WTC11 (cell line): Measurements from ENCODE around the gene GLUD1. TPM values are rescaled to one million over a fixed set of nuclear protein-coding genes. Genes with fewer than 3 reads are reported as not detected.
"Not testable (repeated sequence)": the region's sequence is repeated elsewhere in the genome, so short reads cannot be mapped to it uniquely, and the experiment has no call there.

ENCODE experiments used
- ATAC-seq: fragments of 200-7000 bp; cut with Tn5 transposase; 2 replicates; pipeline ENCODE4 v1.10.0; 2021; ENCODE audit warnings: mild to moderate bottlenecking, moderate library complexity
- CTCF ChIA-PET: fragments of 300-600 bp; sonication (Branson Sonifier 250); formaldehyde crosslinking; loops from one replicate; lab custom pipeline; 2021; ENCODE audit warnings: antibody characterized with exemption; lab: Charles Lee
- POLR2A ChIA-PET: fragments of 350-600 bp; sonication (Branson Sonifier 250); formaldehyde crosslinking; loops from one replicate; lab custom pipeline; 2021; ENCODE audit warnings: antibody characterized with exemption; lab: Charles Lee
- DNase-seq: peaks from one replicate; pipeline ENCODE4 v3.0.0; 2021; ENCODE audit warnings: low spot score
- H3K27ac Mint-ChIP-seq: 2 replicates; pipeline ENCODE4 v1.8.0; 2021; ENCODE audit warnings: mixed read lengths
- H3K27me3 Mint-ChIP-seq: 2 replicates; pipeline ENCODE4 v1.8.0; 2021; ENCODE audit warnings: low read depth, mild to moderate bottlenecking, moderate library complexity, mixed read lengths
- H3K36me3 Mint-ChIP-seq: 2 replicates; pipeline ENCODE4 v1.8.0; 2021; ENCODE audit warnings: mixed read lengths
- H3K4me1 Mint-ChIP-seq: 2 replicates; pipeline ENCODE4 v1.8.0; 2022; ENCODE audit warnings: mixed read lengths
- H3K4me3 Mint-ChIP-seq: 2 replicates; pipeline ENCODE4 v1.8.0; 2021; ENCODE audit warnings: mild to moderate bottlenecking, moderate library complexity, mixed read lengths
- H3K9me3 Mint-ChIP-seq: 2 replicates; pipeline ENCODE4 v1.8.0; 2021; ENCODE audit warnings: mixed read lengths
- ATF2 ChIP-seq: sonication (generic); formaldehyde crosslinking; IDR thresholded peaks from 2 replicates; pipeline ENCODE4 v1.8.1; 2022; ENCODE audit warnings: low read depth, missing genetic modification reagents, borderline replicate concordance
- FOXP4 ChIP-seq: sonication (generic); formaldehyde crosslinking; IDR thresholded peaks from 2 replicates; pipeline ENCODE4 v1.8.0; 2022; ENCODE audit warnings: mild to moderate bottlenecking, missing genetic modification reagents
- KAT7 ChIP-seq: sonication (generic); formaldehyde crosslinking; IDR thresholded peaks from 2 replicates; pipeline ENCODE4 v1.8.1; 2023; ENCODE audit warnings: missing genetic modification reagents, mild to moderate bottlenecking, borderline replicate concordance
- MLX ChIP-seq: sonication (generic); formaldehyde crosslinking; IDR thresholded peaks from 2 replicates; pipeline ENCODE4 v1.8.1; 2023; ENCODE audit warnings: mild to moderate bottlenecking, missing genetic modification reagents, moderate library complexity
- NR2C2 ChIP-seq: sonication (generic); formaldehyde crosslinking; IDR thresholded peaks from 2 replicates; pipeline ENCODE4 v1.8.0; 2022; ENCODE audit warnings: mild to moderate bottlenecking, missing genetic modification reagents
- RELA ChIP-seq: sonication (generic); formaldehyde crosslinking; IDR thresholded peaks from 2 replicates; pipeline ENCODE4 v1.8.1; 2022; ENCODE audit warnings: missing genetic modification reagents, mild to moderate bottlenecking, borderline replicate concordance
- RORB ChIP-seq: fragments of 250-450 bp; sonication (Bioruptor Pico); IDR thresholded peaks from 2 replicates; pipeline ENCODE4 v1.9.0; 2021; ENCODE audit warnings: mild to moderate bottlenecking
- SMAD4 ChIP-seq: sonication (generic); formaldehyde crosslinking; IDR thresholded peaks from 2 replicates; pipeline ENCODE4 v1.8.0; 2022; ENCODE audit warnings: mild to moderate bottlenecking, missing genetic modification reagents
- TCF7 ChIP-seq: sonication (generic); formaldehyde crosslinking; IDR thresholded peaks from 2 replicates; pipeline ENCODE4 v1.8.0; 2022; ENCODE audit warnings: mild to moderate bottlenecking, low read depth, missing genetic modification reagents, moderate library complexity
- ZNF219 ChIP-seq: sonication (generic); formaldehyde crosslinking; IDR thresholded peaks from 2 replicates; pipeline ENCODE4 v1.8.0; 2023; ENCODE audit warnings: missing genetic modification reagents, mild to moderate bottlenecking, borderline replicate concordance
- ZNF532 ChIP-seq: fragments of 250-450 bp; sonication (Bioruptor Pico); IDR thresholded peaks from 2 replicates; pipeline ENCODE4 v1.9.0; 2021; ENCODE audit warnings: mild to moderate bottlenecking, borderline replicate concordance
- total RNA-seq: library from RNA; stranded (reverse); gene quantifications from 3 replicates; pipeline ENCODE4 v1.2.3, GENCODE V29; 2021
- TF ChIP-seq, protein P1 (sequence below): sonication (generic); formaldehyde crosslinking; IDR thresholded peaks from 2 replicates; pipeline ENCODE4 v1.8.1; 2023; ENCODE audit warnings: mild to moderate bottlenecking, moderate library complexity, missing genetic modification reagents
- TF ChIP-seq, protein P2 (sequence below): fragments of 250-450 bp; sonication (Bioruptor Pico); IDR thresholded peaks from 2 replicates; pipeline ENCODE4 v1.9.0; 2021; ENCODE audit warnings: moderate library complexity, mild to moderate bottlenecking, inconsistent platforms, borderline replicate concordance

GLUD1 gene
- total RNA-seq, 1 experiment from 2014 or later, result 98.2 TPM

GRCh38 chr10:87045434-87045938, 49.2 kb downstream of the GLUD1 start (continued):
- no peak for TF ChIP-seq ZNF532 (CRISPR knock-in tag)

GRCh38 chr10:87043579-87043978, 51.1 kb downstream of the GLUD1 start:
- H3K36me3 Mint-ChIP-seq, result peaks cover 18% of the 10 kb centered on the region
- DNase-seq, H3K4me1 Mint-ChIP-seq, H3K27me3 Mint-ChIP-seq, H3K9me3 Mint-ChIP-seq, CTCF ChIA-PET, H3K27ac Mint-ChIP-seq, ATAC-seq, H3K4me3 Mint-ChIP-seq: not testable (repeated sequence)
- POLR2A ChIA-PET, result interaction anchor here (0.8 kb wide), 1 partner anchor 104 kb away, joined by 8 read pairs; no protein-coding TSS in a partner anchor

DNA sequence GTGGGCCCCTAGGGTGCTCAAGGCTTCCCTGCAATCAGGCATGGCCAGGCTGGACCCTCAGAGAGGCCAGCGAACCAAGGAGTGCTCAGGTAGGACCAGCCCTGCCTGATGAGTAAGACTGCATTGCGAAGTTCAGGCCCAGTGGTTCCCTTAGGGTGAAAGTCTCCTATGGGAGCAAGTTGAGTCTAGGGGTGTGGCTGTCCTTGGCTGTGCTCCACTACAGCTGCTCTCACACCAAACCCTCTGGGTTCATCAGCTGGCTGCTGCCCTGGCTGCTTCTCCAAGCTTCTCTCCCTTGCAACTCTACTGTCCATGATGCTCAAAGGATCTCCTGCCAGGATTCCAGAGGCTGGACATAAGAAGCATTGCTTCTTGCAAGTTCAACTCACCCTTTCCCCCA, 55.9 kb downstream of the GLUD1 start:
- ATAC-seq, result no peak
- H3K9me3 Mint-ChIP-seq, result peaks cover 5% of the 10 kb centered on the region
- ChIA-PET CTCF (interaction anchor here (0.9 kb wide), 1 partner anchor 78 kb away, joined by 3 read pairs; no protein-coding TSS in a partner anchor), POLR2A (no interaction called here)
- no peaks in the 10 kb centered on the region for H3K4me1 Mint-ChIP-seq
- H3K4me3 Mint-ChIP-seq, result no peak overlapping the region
- no peak overlapping the region for H3K27ac Mint-ChIP-seq
- H3K36me3 Mint-ChIP-seq, result peaks cover 3% of the 10 kb centered on the region; the same call in 1 of the 2 replicates
- H3K27me3 Mint-ChIP-seq, result no peaks in the 10 kb centered on the region; the same call in 1 of the 2 replicates
- TF ChIP-seq RORB (CRISPR knock-in tag) (no peak), KAT7 (CRISPR knock-in tag) (no peak), FOXP4 (CRISPR knock-in tag) (no peak), MLX (CRISPR knock-in tag) (no peak), ZNF219 (CRISPR knock-in tag) (no peak), SMAD4 (CRISPR knock-in tag) (no peak), RELA (CRISPR knock-in tag) (no peak), ATF2 (CRISPR knock-in tag) (no peak), TCF7 (CRISPR knock-in tag) (no peak), NR2C2 (CRISPR knock-in tag) (no peak)
- TF ChIP-seq, protein P1, sequence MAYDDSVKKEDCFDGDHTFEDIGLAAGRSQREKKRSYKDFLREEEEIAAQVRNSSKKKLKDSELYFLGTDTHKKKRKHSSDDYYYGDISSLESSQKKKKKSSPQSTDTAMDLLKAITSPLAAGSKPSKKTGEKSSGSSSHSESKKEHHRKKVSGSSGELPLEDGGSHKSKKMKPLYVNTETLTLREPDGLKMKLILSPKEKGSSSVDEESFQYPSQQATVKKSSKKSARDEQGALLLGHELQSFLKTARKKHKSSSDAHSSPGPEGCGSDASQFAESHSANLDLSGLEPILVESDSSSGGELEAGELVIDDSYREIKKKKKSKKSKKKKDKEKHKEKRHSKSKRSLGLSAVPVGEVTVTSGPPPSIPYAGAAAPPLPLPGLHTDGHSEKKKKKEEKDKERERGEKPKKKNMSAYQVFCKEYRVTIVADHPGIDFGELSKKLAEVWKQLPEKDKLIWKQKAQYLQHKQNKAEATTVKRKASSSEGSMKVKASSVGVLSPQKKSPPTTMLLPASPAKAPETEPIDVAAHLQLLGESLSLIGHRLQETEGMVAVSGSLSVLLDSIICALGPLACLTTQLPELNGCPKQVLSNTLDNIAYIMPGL (CRISPR knock-in tag), result no peak
- TF ChIP-seq, protein P2, sequence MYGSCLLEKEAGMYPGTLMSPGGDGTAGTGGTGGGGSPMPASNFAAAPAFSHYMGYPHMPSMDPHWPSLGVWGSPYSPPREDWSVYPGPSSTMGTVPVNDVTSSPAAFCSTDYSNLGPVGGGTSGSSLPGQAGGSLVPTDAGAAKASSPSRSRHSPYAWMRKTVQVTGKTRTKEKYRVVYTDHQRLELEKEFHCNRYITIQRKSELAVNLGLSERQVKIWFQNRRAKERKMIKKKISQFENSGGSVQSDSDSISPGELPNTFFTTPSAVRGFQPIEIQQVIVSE (CRISPR knock-in tag), result no peak
- TF ChIP-seq, all 79 proteins: peak for 0
- no peak for DNase-seq
